Epidermal melanocyte (primary cell): ENCODE measurements around the gene ATP2C2.

Source experiments
- DNase-seq: peaks from one replicate; pipeline ENCODE4 v3.0.0; 2011; ENCODE audit warnings: low spot score; ENCODE audit not compliant: insufficient read length

ATP2C2 gene

DNA sequence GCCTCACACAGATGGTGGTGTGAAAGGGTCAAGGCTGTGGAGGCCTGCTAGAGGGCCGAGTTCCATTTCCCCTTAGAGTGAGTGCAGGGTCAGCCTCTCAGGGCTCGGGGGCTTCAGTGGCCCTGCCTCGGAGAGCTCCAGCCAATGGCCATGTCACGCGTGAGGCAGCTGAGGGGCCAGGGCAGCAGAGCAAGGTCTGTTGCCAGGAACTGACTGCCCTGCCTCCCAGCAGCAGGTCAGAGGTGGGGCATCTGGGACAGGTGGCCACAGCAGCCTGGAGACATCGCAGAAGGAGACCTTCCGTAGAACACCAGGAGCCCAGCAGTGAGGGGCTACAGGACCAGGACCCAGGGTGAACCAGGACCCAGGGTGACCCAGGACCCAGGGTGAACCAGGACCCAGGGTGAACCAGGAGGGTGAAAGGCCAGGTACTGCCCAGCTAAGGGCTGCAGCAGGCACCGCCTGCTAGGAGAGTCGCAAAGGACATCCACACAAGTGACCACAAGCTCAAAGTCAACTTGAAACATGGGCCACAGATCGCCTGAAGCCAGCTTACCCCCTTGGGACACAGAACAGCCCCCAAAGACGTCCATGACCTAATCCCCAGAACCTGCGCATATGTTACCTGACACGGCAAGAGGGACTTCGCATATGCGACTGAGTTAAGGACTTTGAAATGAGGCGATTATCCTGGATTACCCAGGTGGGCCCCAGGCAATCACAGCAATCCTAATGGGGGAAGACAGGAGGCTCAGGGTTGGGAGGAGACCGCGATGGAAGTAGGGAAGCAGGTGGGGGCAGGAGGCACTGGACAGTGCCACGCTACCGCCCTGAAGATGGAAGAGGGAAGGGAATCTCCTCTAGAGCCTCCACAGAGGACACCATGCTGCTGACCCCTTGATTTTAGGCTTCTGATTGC, 141.0 kb downstream of the ATP2C2 start:
- DNase-seq: no peak

DNA sequence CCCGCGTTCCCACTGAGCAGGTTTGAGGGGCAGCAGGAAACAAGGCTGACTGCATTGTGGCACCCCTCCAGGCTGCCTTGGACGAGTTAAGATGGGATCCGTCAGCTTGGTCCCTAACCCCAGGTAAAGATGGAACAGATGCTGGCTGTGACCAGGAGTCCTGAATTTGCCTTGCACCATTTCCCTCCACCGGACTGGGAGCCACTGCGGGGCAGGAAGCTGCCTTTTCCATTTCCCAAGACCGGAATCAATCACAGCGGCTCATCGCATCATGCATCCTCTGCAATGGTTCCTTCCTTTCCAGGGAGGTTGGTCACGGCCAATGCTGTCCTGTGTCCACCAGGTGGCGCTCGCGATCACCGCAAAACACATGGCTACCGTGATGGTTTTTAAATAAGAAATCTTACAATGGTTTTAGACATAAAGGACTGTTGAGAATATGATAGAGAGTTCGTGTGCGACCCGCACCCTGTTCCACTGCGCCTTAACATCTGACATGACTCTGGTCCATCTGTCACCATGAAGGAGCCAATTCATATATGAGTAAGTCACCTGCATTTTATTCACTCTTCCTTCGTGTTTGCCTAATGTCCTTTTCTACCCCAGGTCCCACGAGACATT, 143.0 kb downstream of the ATP2C2 start:
- DNase-seq: peak; percentile 41

DNA sequence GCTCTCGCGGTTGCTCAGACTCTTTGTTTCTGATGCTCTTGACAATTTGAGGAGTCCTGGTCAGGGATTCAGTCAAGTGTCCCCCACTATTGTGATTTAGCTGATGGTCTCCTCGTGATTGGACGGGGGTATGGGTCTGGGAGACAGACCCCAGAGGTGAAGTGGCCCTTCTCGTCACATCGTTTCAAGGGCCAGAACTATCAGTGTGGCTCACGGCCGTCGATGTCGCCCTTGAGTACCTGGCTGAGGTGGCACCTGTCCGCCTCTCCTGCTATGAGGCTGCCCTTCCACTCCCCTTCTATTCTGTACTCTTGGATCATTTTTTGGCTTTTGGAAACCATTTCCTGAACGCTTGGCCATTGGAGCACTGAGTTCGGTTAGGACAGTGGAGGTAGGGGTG, 143.5 kb downstream of the ATP2C2 start:
- DNase-seq: no peak

DNA sequence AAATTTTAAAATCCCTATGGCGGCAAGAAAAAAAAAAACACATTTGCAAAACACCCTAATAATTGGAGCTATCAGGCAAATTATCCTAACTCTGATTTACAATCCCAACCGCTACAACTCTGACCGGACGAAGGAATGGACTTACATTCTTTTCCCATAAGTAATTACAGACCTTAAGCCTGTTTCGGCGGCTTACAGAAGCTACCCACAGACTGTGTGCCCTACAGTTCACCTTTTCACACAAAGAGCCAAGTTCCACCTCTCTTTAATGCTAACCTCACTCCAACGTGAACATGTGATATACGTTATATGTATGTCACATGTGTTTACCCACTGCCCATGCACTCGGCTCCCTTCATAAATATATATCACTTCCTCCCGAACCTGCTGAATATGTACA, 144.8 kb downstream of the ATP2C2 start:
- DNase-seq: no peak

DNA sequence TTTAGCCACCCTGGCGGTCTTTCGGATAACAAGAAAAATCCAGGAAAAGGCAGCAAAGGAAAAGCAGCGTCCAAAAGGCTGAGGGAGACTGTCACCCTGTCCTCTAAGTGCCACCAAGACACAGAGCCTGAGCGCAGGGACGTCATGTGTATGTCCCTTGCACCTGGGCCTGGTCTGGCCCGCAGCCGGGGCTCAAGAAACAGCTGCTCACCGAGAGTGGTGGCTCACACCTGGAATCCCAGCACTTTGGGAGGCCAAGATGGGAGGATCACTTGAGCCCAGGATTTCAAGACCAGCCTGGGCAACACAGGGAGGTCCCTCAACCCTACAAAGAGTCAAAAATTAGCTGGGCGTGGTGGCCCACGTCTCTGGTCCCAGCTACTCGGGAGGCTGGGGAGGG, 145.3 kb downstream of the ATP2C2 start:
- no peak for DNase-seq
